Measurements from ENCODE around the gene GRIK4.

- TF ChIP-seq CTCF (IDR thresholded peaks at IDR 0.05; ENCODE audit: poor library complexity, severe bottlenecking), result peak; percentile 62
- TF ChIP-seq TAF1 (IDR thresholded peaks at IDR 0.05; ENCODE audit: low read depth), result no peak
- no peak for TF ChIP-seq EZH2 (IDR thresholded peaks at IDR 0.05; ENCODE audit: borderline replicate concordance, insufficient read depth, low read length, poor library complexity, severe bottlenecking)
Observed at GRCh38 chr11:120929664-120930154, 418.2 kb downstream of the GRIK4 start.

Measured in neural cell (in vitro differentiated cells).